ENCODE measurements around the gene PTGES3L. TPM values are rescaled to one million over a fixed set of nuclear protein-coding genes. Genes with fewer than 3 reads are reported as not detected.

PTGES3L gene
- total and polyA plus RNA-seq, 2 of the 13 experiments (the other 11 are each of a cell fraction or from before 2014, with no cell fraction given), result 1.2 to 2.9 TPM

- TF ChIP-seq PRDM15 (CRISPR knock-in tag; IDR thresholded peaks at IDR 0.05) (no peak), ZNF878 (CRISPR knock-in tag; IDR thresholded peaks at IDR 0.05) (0 out of 2 replicates have a peak, but pooled peaks have one; percentile 10), TARDBP (CRISPR knock-in tag; IDR thresholded peaks at IDR 0.05) (0 out of 2 replicates have a peak, but pooled peaks have one; percentile 33), RNF219 (CRISPR knock-in tag; IDR thresholded peaks at IDR 0.05) (no peak), GPBP1L1 (CRISPR knock-in tag; IDR thresholded peaks at IDR 0.05) (no peak), ZFY (CRISPR knock-in tag; IDR thresholded peaks at IDR 0.05) (no peak), MYNN (CRISPR knock-in tag; IDR thresholded peaks at IDR 0.05; ENCODE audit: low read depth) (no peak), ZFP41 (CRISPR knock-in tag; IDR thresholded peaks at IDR 0.05; ENCODE audit: borderline replicate concordance) (no peak), TOE1 (CRISPR knock-in tag; IDR thresholded peaks at IDR 0.05) (0 out of 2 replicates have a peak, but pooled peaks have one; percentile 19), ZNF512B (CRISPR knock-in tag; IDR thresholded peaks at IDR 0.05; ENCODE audit: borderline replicate concordance) (no peak), NBN (conservative IDR thresholded peaks at IDR 0.05) (no peak), ETS1 (CRISPR knock-in tag; IDR thresholded peaks at IDR 0.05) (no peak), TBX3 (IDR thresholded peaks at IDR 0.05; ENCODE audit: borderline replicate concordance) (no peak), ZBTB26 (CRISPR knock-in tag; IDR thresholded peaks at IDR 0.05; ENCODE audit: borderline replicate concordance) (no peak), ZNF549 (CRISPR knock-in tag; IDR thresholded peaks at IDR 0.05) (no peak), TRIM24 (CRISPR knock-in tag; IDR thresholded peaks at IDR 0.05) (no peak)
Measured at GRCh38 chr17:42920106-42920900, 59.6 kb downstream of the PTGES3L start (continued).

Data from HepG2 (cell line).